Upper lobe of right lung (tissue), 1 donor: ENCODE results near the gene VASH2. TPM values are rescaled to one million over a fixed set of nuclear protein-coding genes. Genes with fewer than 3 reads are reported as not detected.
A peak's percentile ranks its signal among the peaks of the same experiment; 100 is the strongest.

Experiments
- ATAC-seq: fragments of 200-7000 bp; cut with Tn5 transposase; one replicate; pipeline ENCODE4 v1.9.1; 2020; ENCODE audit warnings: mild to moderate bottlenecking, moderate library complexity
- DNase-seq: peaks from one replicate; pipeline ENCODE4 v3.0.0-alpha.2; 2020
- H3K27ac ChIP-seq: fragments of 200-600 bp; one replicate; pipeline ENCODE4 v1.8.0; 2022
- H3K27me3 ChIP-seq: fragments of 200-600 bp; one replicate; pipeline ENCODE4 v1.8.0; 2022; ENCODE audit warnings: mild to moderate bottlenecking
- H3K36me3 ChIP-seq: fragments of 200-600 bp; one replicate; pipeline ENCODE4 v1.8.0; 2022
- H3K4me1 ChIP-seq: fragments of 200-600 bp; one replicate; pipeline ENCODE4 v1.8.0; 2022
- H3K4me3 ChIP-seq: fragments of 200-600 bp; one replicate; pipeline ENCODE4 v1.8.0; 2022; ENCODE audit warnings: mild to moderate bottlenecking
- H3K9me3 ChIP-seq: fragments of 200-600 bp; one replicate; pipeline ENCODE4 v1.8.0; 2022
- CTCF ChIP-seq: fragments of 200-600 bp; IDR thresholded peaks from one replicate; pipeline ENCODE4 v1.8.0; 2022; ENCODE audit warnings: antibody characterized with exemption
- intact Hi-C: fragments of 100-400 bp; cut with DNase I; formaldehyde crosslinking; loops from one replicate; pipeline ENCODE4 v1.11.0; 2022
- total RNA-seq: library from RNA; stranded (reverse); fragmentation: NEBNext Ultra II Directional; extraction: Animal tissue kit (Norgen Biotek cat#: 25700); gene quantifications from one replicate; pipeline ENCODE4 v1.2.1, GENCODE V29; 2021
- donor health status: DM: no; HTN: yes; CAD: no; lungs with severe emphysema.

Gene VASH2
- total RNA-seq, 1 donor from 2014 or later, result 1.9 TPM

GRCh38 chr1:212955098-212955497 is 4.8 kb downstream of the VASH2 start:
- DNase-seq, result no peak
- Histone ChIP-seq H3K9me3 (no peaks in the 10 kb centered on the region), H3K4me1 (peaks cover 7% of the 10 kb centered on the region), H3K4me3 (no peak overlapping the region), H3K36me3 (no peaks in the 10 kb centered on the region), H3K27me3 (peaks cover 10% of the 10 kb centered on the region), H3K27ac (no peak overlapping the region)
- TF ChIP-seq CTCF, result no peak
- ATAC-seq, result no peak
- intact Hi-C loops, result no loop called here

GRCh38 chr1:212955961-212956620 is 5.8 kb downstream of the VASH2 start:
- Histone ChIP-seq H3K4me1 (peaks cover under 1% of the 10 kb centered on the region), H3K4me3 (no peak overlapping the region), H3K9me3 (no peaks in the 10 kb centered on the region), H3K36me3 (no peaks in the 10 kb centered on the region), H3K27ac (no peak overlapping the region), H3K27me3 (peaks cover under 1% of the 10 kb centered on the region)
- ATAC-seq, result peak; percentile 19
- no peak for TF ChIP-seq CTCF
- intact Hi-C loops, result no loop called here
- no peak for DNase-seq

- Histone ChIP-seq H3K27ac (no peak overlapping the region), H3K4me1 (no peaks in the 10 kb centered on the region), H3K9me3 (no peaks in the 10 kb centered on the region), H3K27me3 (no peaks in the 10 kb centered on the region), H3K4me3 (no peak overlapping the region), H3K36me3 (no peaks in the 10 kb centered on the region)
- intact Hi-C loops, result no loop called here
- DNase-seq, result no peak
- ATAC-seq, result no peak
- TF ChIP-seq CTCF, result no peak
These were observed 7.2 kb downstream of the VASH2 start for GRCh38 chr1:212957546-212957945.

- intact Hi-C loops, result no loop called here
- DNase-seq (no peak), ATAC-seq (no peak)
- Histone ChIP-seq H3K4me1 (no peaks in the 10 kb centered on the region), H3K27me3 (no peaks in the 10 kb centered on the region), H3K4me3 (no peak overlapping the region), H3K9me3 (no peaks in the 10 kb centered on the region), H3K36me3 (no peaks in the 10 kb centered on the region), H3K27ac (no peak overlapping the region)
- TF ChIP-seq CTCF, result no peak
These were observed 7.8 kb downstream of the VASH2 start for GRCh38 chr1:212958175-212958574.

- no peak for DNase-seq
- intact Hi-C loops, result no loop called here
- ATAC-seq, result no peak
These were observed 9.2 kb downstream of the VASH2 start for GRCh38 chr1:212959266-212960220.

More at GRCh38 chr1:212959266-212960220, 9.2 kb downstream of the VASH2 start:
- Histone ChIP-seq H3K27me3 (no peaks in the 10 kb centered on the region), H3K4me1 (no peaks in the 10 kb centered on the region), H3K4me3 (no peak overlapping the region), H3K9me3 (no peaks in the 10 kb centered on the region), H3K36me3 (no peaks in the 10 kb centered on the region), H3K27ac (no peak overlapping the region)
- TF ChIP-seq CTCF, result no peak
